HG03520 (cell line): ENCODE measurements around the gene CPNE2.
"Not testable (repeated sequence)": the region's sequence is repeated elsewhere in the genome, so short reads cannot be mapped to it uniquely, and the experiment has no call there.

Source experiments
- ATAC-seq: cut with Tn5 transposase; IDR thresholded peaks from one replicate; pipeline ENCODE4 v1.9.1; 2021; ENCODE audit warnings: mild to moderate bottlenecking, moderate library complexity; ENCODE audit not compliant: unreplicated experiment

CPNE2 gene

DNA sequence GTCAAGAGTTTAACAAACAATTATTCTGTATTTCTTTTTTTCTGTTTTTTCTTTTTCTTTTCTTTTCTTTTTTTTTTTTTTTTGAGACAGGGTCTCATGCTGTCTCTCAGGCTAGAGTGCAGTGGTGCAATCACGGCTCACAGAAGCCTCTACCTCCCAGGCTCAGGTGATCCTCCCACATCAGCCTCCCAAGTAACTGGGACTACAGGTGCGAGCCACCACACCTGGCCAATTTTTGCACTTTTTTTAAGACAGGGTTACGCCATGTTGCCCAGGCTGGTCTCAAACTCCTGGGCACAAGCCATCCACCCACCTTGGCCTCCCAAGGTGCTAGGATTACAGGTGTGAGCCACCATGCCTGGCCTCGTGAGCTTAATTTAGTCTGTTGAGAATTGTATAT lies 97.1 kb downstream of the CPNE2 start:
- not testable (repeated sequence) for ATAC-seq

DNA sequence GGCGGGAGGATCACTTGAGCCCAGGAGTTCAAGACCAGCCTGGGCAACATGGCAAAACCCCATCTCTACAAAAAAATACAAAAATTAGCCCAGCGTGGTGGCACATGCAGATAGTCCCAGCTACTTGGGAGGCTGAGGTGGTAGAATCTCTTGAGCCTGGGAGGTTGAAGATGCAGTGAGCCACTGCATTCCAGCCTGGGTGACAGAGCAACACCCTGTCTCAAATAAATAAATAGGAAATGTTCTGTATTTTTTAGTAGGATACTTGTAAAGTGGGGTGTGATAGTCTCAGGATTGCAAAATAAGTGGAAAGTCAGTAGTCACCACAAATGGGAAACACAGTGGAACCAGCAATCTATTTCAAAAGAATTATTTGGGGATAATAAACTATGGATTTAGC lies 97.8 kb downstream of the CPNE2 start:
- ATAC-seq: no peak

DNA sequence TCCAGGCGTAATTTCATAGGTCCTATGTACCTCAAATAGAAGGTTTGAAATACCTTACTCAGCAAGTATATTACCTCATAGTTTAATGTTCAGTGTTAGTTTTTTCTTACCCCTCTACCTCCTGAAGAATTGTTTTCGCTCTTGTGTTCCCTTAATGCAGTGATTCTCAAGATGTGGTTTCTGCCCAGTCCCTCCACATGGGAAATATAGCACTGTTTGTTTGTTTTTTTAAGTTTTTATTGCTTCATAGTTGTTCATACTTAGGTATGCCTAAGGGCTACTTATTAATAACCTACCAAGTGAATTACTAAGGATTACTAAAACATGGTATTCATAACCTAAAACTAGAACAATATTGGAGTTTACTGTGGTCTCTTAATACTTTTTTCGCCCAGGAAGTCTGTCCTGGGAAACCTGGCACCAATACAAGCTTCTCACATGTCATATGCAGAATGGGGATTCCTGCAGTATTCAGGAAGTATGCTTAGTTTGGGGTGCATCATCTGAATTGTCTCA lies 98.7 kb downstream of the CPNE2 start:
- no peak for ATAC-seq

DNA sequence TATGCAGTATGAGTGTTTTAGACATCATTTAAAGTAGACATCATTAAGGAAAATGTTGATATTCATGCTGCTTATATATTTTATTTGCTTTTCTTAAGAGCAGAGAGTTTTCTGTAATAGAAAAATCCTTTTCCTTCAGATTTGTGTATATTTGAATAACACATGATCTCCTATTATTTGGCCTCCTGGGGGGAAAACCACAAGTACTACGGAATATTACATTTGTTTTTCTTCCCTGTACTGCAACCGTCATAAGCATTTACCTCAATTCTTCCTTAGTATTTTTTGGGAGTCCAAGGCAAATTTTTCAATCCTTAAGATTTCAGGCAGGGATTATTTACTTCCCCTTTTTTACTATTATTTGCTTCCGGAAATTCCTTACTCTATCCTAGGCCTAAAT lies 99.8 kb downstream of the CPNE2 start:
- no peak for ATAC-seq

DNA sequence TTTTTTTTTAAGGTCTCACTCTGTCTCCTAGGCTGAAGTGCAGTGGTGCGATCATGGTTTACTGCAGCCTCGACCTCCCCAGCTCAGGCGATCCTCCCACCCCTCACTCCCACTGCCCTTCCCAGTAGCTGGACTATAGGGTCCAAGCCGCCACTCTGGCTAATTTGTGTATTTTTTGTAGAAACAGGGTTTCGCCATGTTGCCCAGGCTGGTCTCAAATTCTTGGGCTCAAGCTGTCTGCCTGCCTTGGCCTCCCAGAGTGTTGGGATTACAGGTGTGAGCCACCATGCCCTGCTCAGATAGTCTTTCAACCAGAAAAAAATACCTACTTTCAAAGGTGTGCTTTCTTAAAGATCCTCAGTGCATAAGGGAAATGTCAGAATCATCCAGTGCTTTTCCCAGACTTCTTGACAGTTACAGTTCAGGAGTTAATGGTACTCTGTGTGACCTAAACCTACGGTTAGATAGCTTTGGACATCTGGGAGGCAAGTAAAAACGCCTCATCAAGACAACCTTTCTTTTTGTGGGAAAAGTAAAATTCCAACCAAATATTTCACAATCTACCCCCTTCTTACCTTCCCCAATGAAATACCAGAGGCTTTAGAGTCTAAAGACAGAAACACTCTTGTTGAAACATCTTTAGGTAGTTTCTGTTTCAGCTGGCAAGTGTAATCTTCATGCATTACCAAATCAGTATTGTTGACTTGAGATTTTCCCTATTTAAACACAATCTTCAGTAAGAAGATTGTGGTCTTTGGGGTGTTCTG lies 100.5 kb downstream of the CPNE2 start:
- no peak for ATAC-seq

DNA sequence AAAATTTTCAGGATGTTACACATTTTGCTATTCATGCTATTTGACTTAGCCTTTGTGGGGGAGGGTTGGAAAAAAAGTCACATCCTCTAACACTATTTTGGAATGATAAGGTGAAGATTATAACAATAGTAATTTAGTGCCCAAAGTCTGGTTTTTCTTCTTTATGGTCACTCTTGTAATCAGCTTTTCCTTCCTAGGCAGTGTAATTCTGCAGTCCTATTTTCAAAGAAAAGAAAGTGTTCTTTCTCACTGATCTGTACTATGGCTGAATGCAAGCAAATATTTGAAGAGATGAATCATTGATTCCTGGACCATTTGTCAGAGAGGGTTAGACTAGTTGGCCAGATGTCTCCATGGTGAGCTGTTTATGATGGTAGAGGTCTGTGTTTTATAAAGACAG lies 102.1 kb downstream of the CPNE2 start:
- no peak for ATAC-seq

DNA sequence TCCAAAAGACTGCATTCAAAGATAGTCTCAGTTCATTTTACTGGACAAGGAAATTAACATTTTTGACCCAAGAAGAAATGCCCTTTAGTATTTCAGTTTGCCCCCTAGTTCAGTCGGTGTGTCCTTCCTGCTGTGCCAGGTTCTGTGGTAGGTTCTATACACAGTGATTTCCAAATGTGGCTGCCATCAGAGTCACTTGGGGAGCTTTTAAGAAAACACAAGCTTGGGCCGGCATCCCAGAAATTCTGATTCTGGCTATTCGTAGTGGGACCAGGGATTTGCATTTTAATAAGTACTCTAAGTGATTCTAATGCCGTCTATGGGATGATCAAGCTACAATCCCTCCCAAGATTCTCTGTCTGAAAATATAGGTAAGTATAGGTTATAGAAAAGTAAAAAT lies 103.9 kb downstream of the CPNE2 start:
- ATAC-seq: no peak

DNA sequence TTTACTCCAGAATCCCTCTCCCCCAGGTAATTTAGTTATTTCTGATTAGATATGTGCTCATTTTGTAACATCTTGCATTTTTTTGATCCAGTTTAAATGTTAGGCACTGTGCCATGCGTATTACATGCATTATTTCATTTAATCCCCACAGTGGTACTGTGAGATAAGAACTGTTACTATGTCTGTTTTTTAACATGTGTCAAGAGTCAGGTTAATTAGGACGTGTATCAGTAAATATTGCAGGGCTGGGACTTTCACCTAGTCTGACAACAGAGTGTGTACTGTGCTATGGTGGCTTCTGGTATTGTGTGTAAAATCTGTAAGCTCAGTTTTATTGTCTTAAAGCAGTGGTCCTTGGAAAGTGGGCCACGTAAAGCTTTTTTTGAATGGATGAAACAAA lies 104.4 kb downstream of the CPNE2 start:
- ATAC-seq: no peak
